Neuron (in vitro differentiated cells): Measurements from ENCODE around the gene PNPLA2.

Experiments used
- H2AFZ ChIP-seq: one replicate; pipeline ENCODE4 v1.6.1; 2013; ENCODE audit warnings: low read depth, mild to moderate bottlenecking, inconsistent platforms, low read length, moderate library complexity
- H3K27me3 ChIP-seq: one replicate; pipeline ENCODE4 v1.6.1; 2013; ENCODE audit warnings: low read length; ENCODE audit not compliant: insufficient read depth
- H3K36me3 ChIP-seq: one replicate; pipeline ENCODE4 v1.6.1; 2013; ENCODE audit warnings: low read length; ENCODE audit not compliant: insufficient read depth
- H3K4me1 ChIP-seq: one replicate; pipeline ENCODE4 v1.6.1; 2013; ENCODE audit warnings: low read length; ENCODE audit not compliant: insufficient read depth
- H3K4me3 ChIP-seq: 2 replicates; pipeline ENCODE4 v1.5.1; 2013; ENCODE audit warnings: mild to moderate bottlenecking, low read length, moderate library complexity
- H3K9me3 ChIP-seq: one replicate; pipeline ENCODE4 v1.6.1; 2013; ENCODE audit warnings: low read length

Gene PNPLA2

DNA sequence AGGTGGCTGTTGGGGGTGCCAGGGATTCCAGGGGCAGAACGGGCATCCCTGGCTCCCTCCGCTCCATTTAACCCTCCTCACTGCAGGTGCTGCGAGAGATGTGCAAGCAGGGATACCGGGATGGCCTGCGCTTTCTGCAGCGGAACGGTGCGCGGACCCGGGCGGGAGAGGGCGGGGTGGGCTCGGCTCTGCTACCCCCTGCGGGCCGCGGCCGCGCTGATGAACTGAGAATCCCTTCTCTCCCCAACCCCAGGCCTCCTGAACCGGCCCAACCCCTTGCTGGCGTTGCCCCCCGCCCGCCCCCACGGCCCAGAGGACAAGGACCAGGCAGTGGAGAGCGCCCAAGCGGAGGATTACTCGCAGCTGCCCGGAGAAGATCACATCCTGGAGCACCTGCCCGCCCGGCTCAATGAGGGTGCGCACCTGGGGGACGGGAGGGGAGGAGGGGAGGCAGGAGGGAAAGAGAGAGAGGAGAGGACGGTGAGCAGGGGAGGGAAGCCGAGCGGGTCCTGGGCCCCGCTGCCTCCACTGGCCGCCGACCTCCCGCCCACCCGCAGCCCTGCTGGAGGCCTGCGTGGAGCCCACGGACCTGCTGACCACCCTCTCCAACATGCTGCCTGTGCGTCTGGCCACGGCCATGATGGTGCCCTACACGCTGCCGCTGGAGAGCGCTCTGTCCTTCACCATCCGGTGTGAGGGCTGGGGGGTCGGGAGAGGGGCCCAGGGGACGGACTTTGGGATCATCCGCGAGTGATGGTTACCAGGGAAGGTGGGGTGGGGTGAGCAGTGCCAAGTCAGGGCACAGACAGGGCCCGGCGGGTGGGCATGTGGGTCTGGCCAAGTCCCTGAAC, 5.0 kb downstream of the PNPLA2 start:
- peaks cover 33% of the 10 kb centered on the region for H3K4me1 ChIP-seq
- H2AFZ ChIP-seq, result no peak overlapping the region
- H3K4me3 ChIP-seq, result no peak overlapping the region
- peaks cover 20% of the 10 kb centered on the region for H3K36me3 ChIP-seq
- H3K27me3 ChIP-seq, result no peaks in the 10 kb centered on the region
- no peaks in the 10 kb centered on the region for H3K9me3 ChIP-seq

DNA sequence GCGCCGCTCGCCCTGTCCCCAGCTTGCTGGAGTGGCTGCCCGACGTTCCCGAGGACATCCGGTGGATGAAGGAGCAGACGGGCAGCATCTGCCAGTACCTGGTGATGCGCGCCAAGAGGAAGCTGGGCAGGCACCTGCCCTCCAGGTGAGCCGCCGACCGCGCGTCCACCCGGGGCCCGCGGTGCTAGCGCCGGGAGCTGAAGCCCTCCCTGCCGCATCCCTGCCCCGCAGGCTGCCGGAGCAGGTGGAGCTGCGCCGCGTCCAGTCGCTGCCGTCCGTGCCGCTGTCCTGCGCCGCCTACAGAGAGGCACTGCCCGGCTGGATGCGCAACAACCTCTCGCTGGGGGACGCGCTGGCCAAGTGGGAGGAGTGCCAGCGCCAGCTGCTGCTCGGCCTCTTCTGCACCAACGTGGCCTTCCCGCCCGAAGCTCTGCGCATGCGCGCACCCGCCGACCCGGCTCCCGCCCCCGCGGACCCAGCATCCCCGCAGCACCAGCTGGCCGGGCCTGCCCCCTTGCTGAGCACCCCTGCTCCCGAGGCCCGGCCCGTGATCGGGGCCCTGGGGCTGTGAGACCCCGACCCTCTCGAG, 5.7 kb downstream of the PNPLA2 start:
- no peaks in the 10 kb centered on the region for H3K9me3 ChIP-seq
- H3K4me1 ChIP-seq, result peaks cover 35% of the 10 kb centered on the region
- peaks cover 20% of the 10 kb centered on the region for H3K36me3 ChIP-seq
- H3K27me3 ChIP-seq, result no peaks in the 10 kb centered on the region
- H2AFZ ChIP-seq, result no peak overlapping the region
- no peak overlapping the region for H3K4me3 ChIP-seq

DNA sequence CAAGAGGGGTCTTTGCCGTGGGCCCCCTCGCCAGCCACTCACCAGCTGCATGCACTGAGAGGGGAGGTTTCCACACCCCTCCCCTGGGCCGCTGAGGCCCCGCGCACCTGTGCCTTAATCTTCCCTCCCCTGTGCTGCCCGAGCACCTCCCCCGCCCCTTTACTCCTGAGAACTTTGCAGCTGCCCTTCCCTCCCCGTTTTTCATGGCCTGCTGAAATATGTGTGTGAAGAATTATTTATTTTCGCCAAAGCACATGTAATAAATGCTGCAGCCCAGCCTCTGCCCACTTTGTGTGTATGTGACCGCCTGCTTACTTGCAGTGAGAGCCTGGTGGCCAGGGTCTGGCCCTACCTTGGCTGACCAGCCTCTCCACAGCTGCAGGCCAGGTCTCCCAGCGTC, 6.2 kb downstream of the PNPLA2 start:
- H3K4me3 ChIP-seq, result no peak overlapping the region
- H2AFZ ChIP-seq, result no peak overlapping the region
- peaks cover 41% of the 10 kb centered on the region for H3K4me1 ChIP-seq
- no peaks in the 10 kb centered on the region for H3K9me3 ChIP-seq
- peaks cover 20% of the 10 kb centered on the region for H3K36me3 ChIP-seq
- H3K27me3 ChIP-seq, result no peaks in the 10 kb centered on the region

DNA sequence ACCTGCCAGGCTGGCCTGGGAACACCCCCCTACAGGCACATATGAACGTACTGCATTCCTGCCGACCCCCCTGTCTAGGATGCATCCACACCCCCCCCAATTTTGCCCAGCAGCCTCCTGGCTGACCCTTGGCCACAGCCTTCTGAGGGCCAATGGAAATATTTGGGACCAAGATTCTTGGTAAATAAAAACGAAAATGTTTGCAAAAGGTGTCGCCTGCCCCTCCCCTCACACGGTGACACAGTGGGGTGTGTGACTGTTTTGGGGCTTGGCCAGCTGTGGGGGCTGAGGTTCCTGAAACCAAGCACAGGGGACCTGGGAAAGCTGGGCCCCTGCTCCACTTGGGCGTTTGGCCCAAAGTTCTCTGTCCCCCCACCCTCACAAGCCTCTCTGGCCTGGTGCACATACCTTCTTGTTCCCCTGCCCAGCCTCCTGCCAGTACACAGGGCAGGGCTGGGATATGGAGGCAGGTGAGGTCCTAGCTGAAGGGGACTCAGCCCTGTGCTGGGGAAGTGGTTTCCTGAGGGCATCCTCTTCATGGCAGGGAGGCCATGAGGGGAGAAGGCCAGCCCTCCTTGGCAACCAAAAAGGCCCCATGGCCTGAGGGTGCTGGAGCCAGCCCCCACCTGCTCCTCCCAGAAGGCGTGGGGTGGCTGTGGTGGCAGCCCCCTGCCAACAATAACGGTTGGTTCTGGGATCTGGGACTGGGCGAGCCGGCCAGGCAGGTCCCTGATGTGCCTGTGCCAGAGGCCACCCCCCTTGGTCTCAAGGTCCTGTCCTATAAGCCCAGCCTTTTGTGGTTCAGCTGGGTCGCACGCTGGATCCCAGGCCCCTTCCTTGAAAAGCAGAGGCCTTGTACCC, 6.9 kb downstream of the PNPLA2 start:
- Histone ChIP-seq H3K4me1 (peaks cover 41% of the 10 kb centered on the region), H3K36me3 (peaks cover 20% of the 10 kb centered on the region), H3K27me3 (peaks cover under 1% of the 10 kb centered on the region), H3K9me3 (no peaks in the 10 kb centered on the region), H2AFZ (no peak overlapping the region), H3K4me3 (no peak overlapping the region)

DNA sequence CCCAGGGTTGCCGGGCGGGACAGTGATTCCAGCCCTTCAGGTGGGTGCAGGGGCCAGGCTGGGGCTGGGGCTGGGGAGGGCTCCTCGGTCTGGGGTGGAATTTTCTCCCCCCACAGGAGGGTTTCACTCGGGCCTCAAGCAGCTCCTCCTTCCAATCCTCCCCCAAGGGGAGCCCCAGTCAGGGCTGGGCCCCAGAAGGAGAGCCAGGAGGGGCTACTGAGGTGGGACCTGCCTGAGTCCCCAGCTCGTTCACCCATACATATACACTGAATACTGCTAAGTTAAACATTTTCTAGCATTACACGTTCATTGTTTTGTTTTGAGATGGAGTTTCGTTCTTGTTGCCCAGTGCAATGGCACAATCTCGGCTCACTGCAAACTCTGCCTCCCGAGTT, 7.5 kb downstream of the PNPLA2 start:
- Histone ChIP-seq H3K4me1 (peaks cover 41% of the 10 kb centered on the region), H2AFZ (no peak overlapping the region), H3K4me3 (no peak overlapping the region), H3K27me3 (peaks cover 5% of the 10 kb centered on the region), H3K9me3 (no peaks in the 10 kb centered on the region), H3K36me3 (peaks cover 20% of the 10 kb centered on the region)

DNA sequence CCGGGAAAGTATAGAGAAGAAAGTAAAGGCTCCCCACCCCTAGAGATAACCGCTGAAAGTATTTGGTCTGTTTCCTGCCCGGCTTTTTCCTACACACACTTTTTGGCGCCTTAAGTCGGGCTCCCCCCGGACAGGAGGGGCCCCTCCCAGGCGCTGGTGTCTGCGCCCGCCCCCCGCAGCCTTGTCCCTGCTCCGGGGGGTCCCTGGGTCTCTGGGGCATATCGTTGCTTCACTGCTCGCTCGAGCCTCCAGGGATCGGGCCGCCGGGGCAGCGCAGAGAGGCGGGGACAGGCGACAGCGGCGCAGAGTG, 8.1 kb downstream of the PNPLA2 start:
- H3K4me3 ChIP-seq, result peak overlapping the region; percentile 35
- H2AFZ ChIP-seq, result no peak overlapping the region
- H3K36me3 ChIP-seq, result peaks cover 20% of the 10 kb centered on the region
- peaks cover 47% of the 10 kb centered on the region for H3K4me1 ChIP-seq
- peaks cover 7% of the 10 kb centered on the region for H3K27me3 ChIP-seq
- H3K9me3 ChIP-seq, result no peaks in the 10 kb centered on the region

DNA sequence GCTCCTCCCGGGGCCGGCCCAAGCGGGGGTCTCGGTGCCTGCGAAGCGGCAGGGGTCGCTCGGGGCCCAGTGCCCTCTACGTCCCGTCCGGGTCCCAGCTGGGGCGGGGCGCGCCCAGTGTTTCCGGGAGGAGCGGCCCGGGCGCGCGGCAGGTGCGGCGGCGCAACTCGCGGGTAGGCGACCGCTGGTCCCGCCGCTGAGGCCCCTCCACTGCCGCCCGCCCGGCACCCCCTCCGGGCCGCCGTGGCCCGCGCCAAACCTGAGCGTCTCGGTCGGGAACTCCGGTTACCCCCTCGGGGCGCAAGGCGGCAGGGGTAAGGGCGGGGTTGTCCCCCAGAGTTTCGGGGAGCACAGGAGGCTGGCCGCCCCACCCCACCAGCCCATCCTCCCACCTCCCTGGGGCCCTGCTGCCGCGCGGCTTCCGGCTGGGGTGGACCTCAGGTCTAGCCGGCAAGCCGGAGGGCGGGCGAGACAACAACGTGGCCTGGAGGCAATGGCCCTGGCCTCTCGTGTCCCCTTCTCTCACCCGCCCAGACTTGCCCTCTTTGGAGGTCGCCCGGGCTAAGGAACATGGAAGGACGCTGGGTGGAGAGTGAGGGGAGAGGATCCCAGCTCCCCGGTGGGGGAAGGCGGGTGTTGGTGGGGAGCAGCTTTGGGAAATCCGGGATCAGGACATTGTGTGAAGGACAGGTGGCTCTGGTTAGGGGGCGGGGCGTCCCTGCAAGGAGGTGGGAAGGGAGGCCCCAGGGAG, 8.6 kb downstream of the PNPLA2 start:
- no peaks in the 10 kb centered on the region for H3K9me3 ChIP-seq
- H3K4me1 ChIP-seq, result peaks cover 52% of the 10 kb centered on the region
- peaks cover 7% of the 10 kb centered on the region for H3K27me3 ChIP-seq
- H2AFZ ChIP-seq, result no peak overlapping the region
- peak overlapping the region; percentile 35 for H3K4me3 ChIP-seq
- peaks cover 16% of the 10 kb centered on the region for H3K36me3 ChIP-seq

DNA sequence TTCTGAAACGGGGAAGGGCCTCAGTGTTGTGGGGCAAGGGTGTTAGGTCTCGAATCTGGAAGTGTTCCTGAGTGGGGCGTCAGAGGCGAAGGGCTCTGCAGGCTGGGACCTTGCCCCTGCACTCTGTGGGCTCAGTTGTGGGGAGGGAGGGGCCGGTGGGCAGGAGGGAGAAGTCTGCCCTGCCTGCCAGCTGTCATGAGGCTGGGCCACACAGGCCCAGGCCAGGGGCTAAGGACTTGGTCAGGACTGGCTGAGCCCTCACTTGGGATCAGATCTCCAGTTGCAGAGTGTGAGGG, 9.1 kb downstream of the PNPLA2 start, which contains the start of gene CRACR2B:
CRACR2B (plus strand) TSS at position 23 of the 296 bp plus-strand sequence. CDS start 689 bp downstream, outside the sequence.
- Histone ChIP-seq H3K4me3 (peak within 1 kb of the TSS; percentile 35), H2AFZ (no peak within 1 kb of the TSS), H3K4me1 (peaks cover 55% of the 10 kb centered on the region), H3K27me3 (peaks cover 7% of the 10 kb centered on the region), H3K36me3 (peaks cover 14% of the 10 kb centered on the region), H3K9me3 (no peaks in the 10 kb centered on the region)

DNA sequence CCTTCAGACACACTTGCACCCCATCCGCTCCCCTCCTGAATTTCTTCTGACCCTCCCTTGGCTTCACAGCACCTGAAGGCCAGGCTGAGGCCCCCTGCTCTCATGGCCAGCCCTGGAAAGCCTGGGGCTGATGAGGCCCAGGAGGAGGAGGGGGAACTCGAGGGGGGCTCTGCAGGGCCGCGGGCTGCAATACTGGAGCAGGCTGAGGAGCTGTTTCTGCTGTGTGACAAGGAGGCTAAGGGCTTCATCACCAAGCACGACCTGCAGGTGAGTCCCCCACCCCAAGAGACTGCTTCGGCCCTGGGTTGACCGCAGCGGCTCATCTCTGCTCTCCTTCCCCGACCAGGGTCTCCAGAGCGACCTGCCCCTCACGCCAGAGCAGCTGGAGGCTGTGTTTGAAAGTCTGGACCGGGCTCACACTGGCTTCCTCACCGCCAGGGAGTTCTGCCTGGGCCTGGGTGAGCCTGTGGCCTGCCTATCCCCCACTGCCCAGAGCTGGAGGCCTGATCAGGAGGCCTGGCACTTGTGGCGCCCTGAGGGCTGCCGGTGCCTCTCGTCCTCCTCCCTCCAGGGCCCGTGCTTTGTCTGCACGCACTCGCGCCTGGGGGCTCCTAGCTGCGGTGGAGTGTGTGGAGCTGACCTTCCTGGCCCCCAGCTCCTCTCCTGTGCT, 9.9 kb downstream of the PNPLA2 start:
- no peak overlapping the region for H2AFZ ChIP-seq
- peaks cover 7% of the 10 kb centered on the region for H3K27me3 ChIP-seq
- H3K4me1 ChIP-seq, result peaks cover 58% of the 10 kb centered on the region
- peak overlapping the region; percentile 35 for H3K4me3 ChIP-seq
- H3K36me3 ChIP-seq, result peaks cover 14% of the 10 kb centered on the region
- no peaks in the 10 kb centered on the region for H3K9me3 ChIP-seq

DNA sequence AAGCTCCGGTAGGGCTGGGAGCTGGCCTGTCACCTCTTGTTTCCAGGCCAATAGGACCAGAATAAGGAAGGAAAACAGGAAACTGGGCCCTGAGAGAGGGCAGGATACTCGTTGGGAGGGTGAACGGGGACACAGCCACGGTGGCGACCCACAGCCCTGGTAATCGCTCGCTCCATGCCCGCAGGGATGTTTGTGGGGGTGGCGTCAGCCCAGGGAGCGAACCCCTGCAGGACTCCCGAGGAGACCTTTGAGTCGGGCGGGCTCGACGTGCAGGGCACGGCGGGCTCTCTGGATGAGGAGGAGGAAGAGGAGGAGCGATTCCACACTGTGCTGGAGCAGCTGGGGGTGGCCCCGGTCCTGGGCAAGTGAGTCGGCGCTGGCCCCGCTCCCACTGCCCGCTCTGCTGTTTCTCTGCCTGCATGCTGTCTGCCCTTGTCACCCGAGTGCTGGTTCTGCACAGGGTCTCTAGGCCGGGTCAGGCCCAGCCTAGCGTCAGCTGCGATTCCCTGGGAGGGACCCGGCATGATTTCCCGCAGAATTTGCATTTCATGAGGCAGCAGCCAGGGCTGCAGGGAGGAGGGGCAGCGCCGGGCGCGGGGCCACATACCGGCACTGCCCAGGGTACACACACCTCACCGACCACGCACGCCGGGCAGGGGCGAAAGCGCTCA, 10.6 kb downstream of the PNPLA2 start:
- Histone ChIP-seq H3K4me3 (peak overlapping the region; percentile 35), H3K36me3 (peaks cover 8% of the 10 kb centered on the region), H3K4me1 (peaks cover 63% of the 10 kb centered on the region), H2AFZ (no peak overlapping the region), H3K9me3 (no peaks in the 10 kb centered on the region), H3K27me3 (peaks cover 7% of the 10 kb centered on the region)

DNA sequence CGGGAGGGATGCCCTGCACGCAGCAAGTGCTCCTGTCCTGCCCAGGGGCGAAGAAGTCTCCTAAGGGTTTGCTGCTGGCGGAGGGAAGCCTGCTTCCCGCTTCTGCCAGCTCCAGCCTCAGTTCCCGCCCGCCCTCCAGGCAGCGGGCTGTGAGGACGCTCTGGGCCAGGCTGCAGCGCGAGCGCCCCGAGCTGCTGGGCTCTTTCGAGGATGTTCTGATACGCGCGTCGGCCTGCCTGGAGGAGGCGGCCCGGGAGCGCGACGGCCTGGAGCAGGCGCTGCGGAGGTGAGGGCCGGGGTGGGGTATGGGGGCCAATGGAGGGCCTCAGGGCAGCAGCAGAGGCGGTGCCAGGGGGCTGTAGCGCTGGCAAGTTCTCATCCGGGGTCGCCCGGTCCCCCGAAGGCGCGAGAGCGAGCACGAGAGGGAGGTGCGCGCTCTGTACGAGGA, 11.2 kb downstream of the PNPLA2 start:
- Histone ChIP-seq H3K4me3 (peak overlapping the region; percentile 35), H3K36me3 (peaks cover 4% of the 10 kb centered on the region), H2AFZ (no peak overlapping the region), H3K27me3 (peaks cover 7% of the 10 kb centered on the region), H3K4me1 (peaks cover 68% of the 10 kb centered on the region), H3K9me3 (no peaks in the 10 kb centered on the region)
